Natural killer cell (primary cell): ENCODE data around the gene SMTNL1. TPM values are rescaled to one million over a fixed set of nuclear protein-coding genes. Genes with fewer than 3 reads are reported as not detected.

Experiments used
- ATAC-seq, 3 donors: fragments of 150-1000 bp in 2 of 3; fragments of 200-7000 bp in 1 of 3; cut with Tn5 transposase; 1 replicate in 1 of 3; 2 replicates in 2 of 3; pipeline ENCODE4 v1.10.0; 2021; ENCODE audit warnings: mild to moderate bottlenecking in 2 of 3, moderate library complexity in 2 of 3
- DNase-seq, 2 donors: peaks; one replicate each; pipeline versions ENCODE4 v3.0.0 to v3.0.0-alpha.2; 2013 to 2021; ENCODE audit warnings: mixed read lengths in 1 of 2
- H3K27ac ChIP-seq: one replicate; pipeline ENCODE4 v1.5.1; 2013; ENCODE audit warnings: mild to moderate bottlenecking, low read length
- H3K27me3 ChIP-seq: one replicate; pipeline ENCODE4 v1.6.1; 2013; ENCODE audit warnings: low read length; ENCODE audit not compliant: control insufficient read depth, insufficient read depth
- H3K36me3 ChIP-seq: one replicate; pipeline ENCODE4 v1.6.1; 2013; ENCODE audit warnings: low read length; ENCODE audit not compliant: control insufficient read depth, insufficient read depth
- H3K4me1 ChIP-seq: one replicate; pipeline ENCODE4 v1.6.1; 2013; ENCODE audit warnings: low read length; ENCODE audit not compliant: control insufficient read depth, insufficient read depth
- H3K4me3 ChIP-seq: one replicate; pipeline ENCODE4 v1.5.1; 2013; ENCODE audit warnings: low read length
- H3K9me3 ChIP-seq: one replicate; pipeline ENCODE4 v1.6.1; 2013; ENCODE audit warnings: low read length; ENCODE audit not compliant: control insufficient read depth, insufficient read depth
- H3K27ac Mint-ChIP-seq, 2 donors: one replicate each; pipeline ENCODE4 v1.8.0; 2022; ENCODE audit warnings: mild to moderate bottlenecking in 2 of 2, mixed read lengths in 2 of 2, moderate library complexity in 1 of 2
- H3K27me3 Mint-ChIP-seq, 2 donors: one replicate each; pipeline ENCODE4 v1.8.0; 2022; ENCODE audit warnings: low read depth in 2 of 2, mixed read lengths in 2 of 2
- H3K36me3 Mint-ChIP-seq: one replicate; pipeline ENCODE4 v1.8.0; 2022; ENCODE audit warnings: mixed read lengths
- H3K4me1 Mint-ChIP-seq, 2 donors: one replicate each; pipeline ENCODE4 v1.8.0; 2022; ENCODE audit warnings: mixed read lengths in 2 of 2
- H3K4me3 Mint-ChIP-seq: one replicate; pipeline ENCODE4 v1.8.0; 2022; ENCODE audit warnings: mild to moderate bottlenecking, moderate library complexity, mixed read lengths
- H3K9me3 Mint-ChIP-seq, 2 donors: one replicate each; pipeline ENCODE4 v1.8.0; 2022; ENCODE audit warnings: mixed read lengths in 2 of 2
- CTCF ChIP-seq: fragments of 200-600 bp; IDR thresholded peaks from one replicate; pipeline ENCODE4 v1.8.0; 2022; ENCODE audit warnings: antibody characterized with exemption
- WGBS: methylation state at CpG from one replicate; pipeline ENCODE4 v1.1.7; 2013; ENCODE audit warnings: missing lambda C conversion rate; ENCODE audit not compliant: insufficient coverage; 5-methylcytosine and 5-hydroxymethylcytosine counted together
- intact Hi-C: fragments of 100-400 bp; cut with micrococcal nuclease; formaldehyde crosslinking; loops from one replicate; pipeline ENCODE4 v1.14.2; 2022
- total RNA-seq, 4 donors: library from RNA; stranded (reverse); fragments of 120-200 nt in 1 of 4; gene quantifications; one replicate each; pipeline versions ENCODE4 v1.2.3 to v1.2.4, GENCODE V29; 2013 to 2022

Gene SMTNL1
- total RNA-seq, 3 donors from 2014 or later (not counting 1 experiment from before 2014, with no cell fraction given), result not detected

- no peaks in the 10 kb centered on the region for H3K27me3 ChIP-seq
- H3K9me3 Mint-ChIP-seq, result no peaks in the 10 kb centered on the region
- peaks cover 3% of the 10 kb centered on the region for H3K36me3 ChIP-seq
- WGBS, result 96% methylated on average over 15 of the region's 15 CpGs
- H3K4me3 Mint-ChIP-seq, result no peak overlapping the region
- no peaks in the 10 kb centered on the region for H3K9me3 ChIP-seq
- ATAC-seq (no peak), DNase-seq (no peak)
- intact Hi-C loops, result loop anchor here (10.0 kb wide), 1 partner anchor 307 kb away; no protein-coding TSS in a partner anchor
- H3K36me3 Mint-ChIP-seq, result no peaks in the 10 kb centered on the region
- H3K27me3 Mint-ChIP-seq, result no peaks in the 10 kb centered on the region
- no peak overlapping the region for H3K27ac Mint-ChIP-seq
- TF ChIP-seq CTCF, result no peak
- H3K4me1 Mint-ChIP-seq, result peaks cover 0 to 7% of the 10 kb centered on the region in 2 donors
- no peaks in the 10 kb centered on the region for H3K4me1 ChIP-seq
- H3K4me3 ChIP-seq, result no peak overlapping the region
- H3K27ac ChIP-seq, result no peak overlapping the region
These were observed 39.8 kb upstream of the SMTNL1 start for GRCh38 chr11:57497303-57498247.

DNA sequence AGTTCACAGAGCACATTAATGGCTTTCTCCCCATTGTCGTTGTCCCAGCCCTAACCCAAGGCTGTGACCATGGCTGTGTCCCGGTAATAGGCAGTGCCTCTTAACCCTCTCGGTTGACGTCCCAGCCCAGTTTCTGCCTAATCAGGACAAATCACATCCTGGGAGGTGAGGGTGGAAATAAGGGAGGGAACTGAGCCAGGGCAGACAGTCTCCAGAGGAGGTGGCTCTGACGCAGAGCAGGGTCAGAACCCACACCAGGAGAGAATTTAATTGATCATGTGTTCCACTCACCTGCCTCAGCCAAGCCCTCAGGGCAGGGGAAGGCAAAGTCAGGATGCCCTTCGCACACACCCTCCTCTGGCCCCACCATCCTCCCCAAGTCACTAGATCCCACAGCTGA lies 38.9 kb upstream of the SMTNL1 start:
- Mint-ChIP-seq H3K4me3 (no peak overlapping the region), H3K4me1 (peaks cover 0 to 7% of the 10 kb centered on the region in 2 donors), H3K27me3 (no peaks in the 10 kb centered on the region), H3K36me3 (no peaks in the 10 kb centered on the region), H3K9me3 (no peaks in the 10 kb centered on the region), H3K27ac (no peak overlapping the region)
- Histone ChIP-seq H3K4me1 (no peaks in the 10 kb centered on the region), H3K36me3 (peaks cover 3% of the 10 kb centered on the region), H3K4me3 (no peak overlapping the region), H3K27ac (no peak overlapping the region), H3K27me3 (no peaks in the 10 kb centered on the region), H3K9me3 (no peaks in the 10 kb centered on the region)
- WGBS, result 98% methylated on average over 6 of the region's 6 CpGs
- intact Hi-C loops, result loop anchor here (10.0 kb wide), 1 partner anchor 306 kb away; no protein-coding TSS in a partner anchor
- TF ChIP-seq CTCF, result no peak
- ATAC-seq (no peak), DNase-seq (no peak)

DNA sequence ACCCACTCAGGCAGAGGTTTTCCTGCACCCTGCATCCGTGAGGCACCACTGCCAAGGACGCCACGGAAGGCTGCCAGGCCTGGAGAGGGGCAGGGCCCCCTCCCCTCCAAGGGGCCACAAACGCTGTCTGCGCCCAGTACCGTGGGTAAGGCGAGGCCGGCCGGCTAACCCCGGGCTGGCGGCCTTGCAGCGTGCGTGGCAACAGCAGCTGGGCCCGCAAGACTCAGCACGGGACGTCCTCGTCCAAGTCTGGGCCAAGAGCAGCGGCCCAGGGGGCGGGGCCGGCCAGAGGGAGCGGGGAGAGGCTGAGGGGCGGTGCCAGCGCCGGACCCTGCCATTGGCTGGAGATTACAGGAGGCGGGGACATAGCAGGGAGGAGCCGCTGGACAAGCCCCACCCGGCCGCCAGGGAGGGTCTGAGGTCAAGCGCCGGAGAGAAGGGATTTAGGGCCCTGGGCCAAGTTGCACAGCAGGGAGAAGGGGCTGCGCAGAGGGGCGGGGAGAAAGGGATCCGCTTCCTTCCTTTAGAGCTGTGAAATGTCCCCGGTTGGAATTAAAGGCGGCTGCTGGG lies 37.9 kb upstream of the SMTNL1 start:
- ATAC-seq, result peak; percentile 72 to 98 (median 88)

More for the DNA sequence above, 37.9 kb upstream of the SMTNL1 start:
- intact Hi-C loops, result loop anchor here (10.0 kb wide), 1 partner anchor 305 kb away; no protein-coding TSS in a partner anchor
- Mint-ChIP-seq H3K9me3 (no peaks in the 10 kb centered on the region), H3K27ac (no peak overlapping the region), H3K4me3 (no peak overlapping the region), H3K27me3 (no peaks in the 10 kb centered on the region), H3K4me1 (peaks cover 0 to 7% of the 10 kb centered on the region in 2 donors), H3K36me3 (no peaks in the 10 kb centered on the region)
- no peak for TF ChIP-seq CTCF
- no peaks in the 10 kb centered on the region for H3K4me1 ChIP-seq
- 44% methylated on average over 34 of the region's 35 CpGs for WGBS
- H3K36me3 ChIP-seq, result peaks cover 3% of the 10 kb centered on the region
- no peaks in the 10 kb centered on the region for H3K27me3 ChIP-seq
- H3K9me3 ChIP-seq, result no peaks in the 10 kb centered on the region
- H3K4me3 ChIP-seq, result no peak overlapping the region
- peak in 1 of 2 donors; percentile 22 for DNase-seq
- H3K27ac ChIP-seq, result no peak overlapping the region
